OCI-LY7 (cell line): Measurements from ENCODE around the gene SIX6. TPM values are rescaled to one million over a fixed set of nuclear protein-coding genes. Genes with fewer than 3 reads are reported as not detected.
"Not testable (repeated sequence)": the region's sequence is repeated elsewhere in the genome, so short reads cannot be mapped to it uniquely, and the experiment has no call there.

ENCODE experiments used
- Bru-seq: library from RNA; stranded (reverse); fragments of 400-500 nt; gene quantifications from one replicate; lab custom pipeline; 2021; lab: Mats Ljungman, UMichigan
- BruChase-seq, 2 experiments: library from RNA; stranded (reverse); fragments of 400-500 nt; gene quantifications; one replicate each; lab custom pipeline; 2021; lab: Mats Ljungman, UMichigan
- BruUV-seq: library from RNA; stranded (reverse); fragments of 400-500 nt; replicated peaks from 2 replicates; lab custom pipeline; 2021; lab: Mats Ljungman, UMichigan
- CTCF ChIA-PET: fragments of 300-600 bp; sonication (Branson Sonifier 250); formaldehyde crosslinking; loops from one replicate; lab custom pipeline; 2022; ENCODE audit warnings: antibody characterized with exemption; ENCODE audit not compliant: unreplicated experiment; lab: Charles Lee
- POLR2A ChIA-PET: fragments of 300-600 bp; sonication (Branson Sonifier 250); formaldehyde crosslinking; loops from one replicate; lab custom pipeline; 2022; ENCODE audit warnings: antibody characterized with exemption; lab: Charles Lee
- DNase-seq: peaks from one replicate; pipeline ENCODE4 v3.0.0-alpha.2; 2015; ENCODE audit warnings: low spot score
- H2AFZ ChIP-seq: fragments of 200-600 bp; sonication (generic), shearing (Covaris generic); 2 replicates; pipeline ENCODE4 v1.6.1; 2014; ENCODE audit warnings: mild to moderate bottlenecking, antibody characterized with exemption, low read length, moderate library complexity
- H3K27ac ChIP-seq: fragments of 200-600 bp; sonication (generic); 2 replicates; pipeline ENCODE4 v1.5.1; 2014; ENCODE audit warnings: mixed run types, low read depth, mild to moderate bottlenecking, moderate library complexity, low read length, inconsistent platforms; ENCODE audit not compliant: poor library complexity, severe bottlenecking
- H3K36me3 ChIP-seq: fragments of 200-600 bp; sonication (generic); 2 replicates; pipeline ENCODE4 v1.6.1; 2014; ENCODE audit warnings: mild to moderate bottlenecking, antibody characterized with exemption, low read length, moderate library complexity, mixed read lengths; ENCODE audit not compliant: insufficient read depth
- H3K4me1 ChIP-seq: fragments of 200-600 bp; sonication (generic); 2 replicates; pipeline ENCODE4 v1.5.1; 2014; ENCODE audit warnings: mild to moderate bottlenecking, low read length; ENCODE audit not compliant: insufficient read depth, poor library complexity, severe bottlenecking
- H3K4me2 ChIP-seq: fragments of 200-600 bp; sonication (generic); 2 replicates; pipeline ENCODE4 v1.6.1; 2014; ENCODE audit warnings: mild to moderate bottlenecking, low read length
- H3K4me3 ChIP-seq: fragments of 200-600 bp; sonication (generic); 2 replicates; pipeline ENCODE4 v1.5.1; 2014; ENCODE audit warnings: mild to moderate bottlenecking, low read depth, low read length; ENCODE audit not compliant: poor library complexity, severe bottlenecking
- H3K79me2 ChIP-seq: fragments of 200-600 bp; sonication (generic); 2 replicates; pipeline ENCODE4 v1.6.1; 2016; ENCODE audit warnings: low read depth, mild to moderate bottlenecking, low read length, moderate library complexity, mixed read lengths; ENCODE audit not compliant: insufficient read depth
- H3K9me2 ChIP-seq: fragments of 200-600 bp; sonication (generic); 2 replicates; pipeline ENCODE4 v1.6.1; 2016; ENCODE audit warnings: mild to moderate bottlenecking, low read length, mixed read lengths; ENCODE audit not compliant: insufficient read depth
- H3K9me3 ChIP-seq: fragments of 200-600 bp; sonication (generic); 2 replicates; pipeline ENCODE4 v1.6.1; 2014; ENCODE audit warnings: mild to moderate bottlenecking, mixed run types, low read length, mixed read lengths
- H4K20me1 ChIP-seq: fragments of 200-600 bp; sonication (generic); 2 replicates; pipeline ENCODE4 v1.6.1; 2014; ENCODE audit warnings: mild to moderate bottlenecking, antibody characterized with exemption, low read length, moderate library complexity, mixed read lengths; ENCODE audit not compliant: insufficient read depth
- EZH2phosphoT487 ChIP-seq: fragments of 200-600 bp; sonication (generic); IDR thresholded peaks from 2 replicates; pipeline ENCODE4 v1.6.1; 2018; ENCODE audit warnings: low read depth, borderline replicate concordance, mild to moderate bottlenecking, mixed run types, antibody characterized with exemption, low read length, moderate library complexity, mixed read lengths
- intact Hi-C: fragments of 100-400 bp; cut with micrococcal nuclease; formaldehyde crosslinking; loops from one replicate; pipeline ENCODE4 v1.10.0; 2022; ENCODE audit not compliant: unreplicated experiment
- long read RNA-seq: library from polyadenylated mRNA; stranded (forward); transcript quantifications from one replicate; pipeline ENCODE4 v2.0.0, GENCODE V29; 2022
- total RNA-seq, 2 experiments: library from RNA; depleted of rRNA in 1 of 2; stranded (reverse); fragments of >200 nt in 1 of 2; shearing (Covaris generic) in 1 of 2; gene quantifications; 2 replicates each; pipeline ENCODE4 v1.2.3, GENCODE V29; 2014 to 2022
- TF ChIP-seq, protein P1 (sequence below): fragments of 200-600 bp; sonication (generic); conservative IDR thresholded peaks from 2 replicates; pipeline ENCODE4 v1.5.1; 2014; ENCODE audit warnings: mild to moderate bottlenecking, antibody characterized with exemption, low read length, moderate library complexity, mixed read lengths

The SIX6 gene
- not detected in 2 replicates for total RNA-seq (2014; rRNA removed; shearing (Covaris generic))
- not detected in 2 replicates for total RNA-seq (2022)
- not detected for Bru-seq, nascent RNA
- not detected for BruChase-seq, experiment 1, labeled RNA remaining after a 6-hour chase
- not detected for BruChase-seq, experiment 2, labeled RNA remaining after a 2-hour chase
- long read RNA-seq: 0 reads

GRCh38 chr14:60508707-60509437, at the start of gene SIX6:
TSS of gene SIX6 (plus strand) at chr14:60509146. CDS start at chr14:60509399, 253 bp downstream.
- ChIA-PET POLR2A (interaction anchor here (0.6 kb wide), 1 partner anchor 15 kb away, joined by 3 read pairs; no protein-coding TSS in a partner anchor), CTCF (no interaction called here)
- Histone ChIP-seq H2AFZ (no peak within 1 kb of the TSS), H3K9me3 (no peaks in the 10 kb centered on the region), H4K20me1 (no peaks in the 10 kb centered on the region), H3K4me1 (no peaks in the 10 kb centered on the region), H3K27ac (no peak within 1 kb of the TSS), H3K79me2 (no peaks in the 10 kb centered on the region), H3K9me2 (no peaks in the 10 kb centered on the region), H3K36me3 (no peaks in the 10 kb centered on the region), H3K4me2 (no peak within 1 kb of the TSS), H3K4me3 (no peak within 1 kb of the TSS)
- no peak for DNase-seq
- TF ChIP-seq, protein P1, sequence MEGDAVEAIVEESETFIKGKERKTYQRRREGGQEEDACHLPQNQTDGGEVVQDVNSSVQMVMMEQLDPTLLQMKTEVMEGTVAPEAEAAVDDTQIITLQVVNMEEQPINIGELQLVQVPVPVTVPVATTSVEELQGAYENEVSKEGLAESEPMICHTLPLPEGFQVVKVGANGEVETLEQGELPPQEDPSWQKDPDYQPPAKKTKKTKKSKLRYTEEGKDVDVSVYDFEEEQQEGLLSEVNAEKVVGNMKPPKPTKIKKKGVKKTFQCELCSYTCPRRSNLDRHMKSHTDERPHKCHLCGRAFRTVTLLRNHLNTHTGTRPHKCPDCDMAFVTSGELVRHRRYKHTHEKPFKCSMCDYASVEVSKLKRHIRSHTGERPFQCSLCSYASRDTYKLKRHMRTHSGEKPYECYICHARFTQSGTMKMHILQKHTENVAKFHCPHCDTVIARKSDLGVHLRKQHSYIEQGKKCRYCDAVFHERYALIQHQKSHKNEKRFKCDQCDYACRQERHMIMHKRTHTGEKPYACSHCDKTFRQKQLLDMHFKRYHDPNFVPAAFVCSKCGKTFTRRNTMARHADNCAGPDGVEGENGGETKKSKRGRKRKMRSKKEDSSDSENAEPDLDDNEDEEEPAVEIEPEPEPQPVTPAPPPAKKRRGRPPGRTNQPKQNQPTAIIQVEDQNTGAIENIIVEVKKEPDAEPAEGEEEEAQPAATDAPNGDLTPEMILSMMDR: no peak
- no peak for TF ChIP-seq EZH2phosphoT487
- intact Hi-C loops: no loop called here
- BruUV-seq: no TSS peak

GRCh38 chr14:60480248-60480647, 28.7 kb upstream of the SIX6 start:
- BruUV-seq, H4K20me1 ChIP-seq, H3K9me3 ChIP-seq, H2AFZ ChIP-seq, H3K27ac ChIP-seq, H3K9me2 ChIP-seq, H3K4me1 ChIP-seq, H3K79me2 ChIP-seq, H3K4me2 ChIP-seq, CTCF ChIA-PET, H3K36me3 ChIP-seq, H3K4me3 ChIP-seq, intact Hi-C loops, DNase-seq: not testable (repeated sequence)
- POLR2A ChIA-PET: interaction anchor here (1.4 kb wide), 1 partner anchor 13 kb away, joined by 5 read pairs; no protein-coding TSS in a partner anchor

DNA sequence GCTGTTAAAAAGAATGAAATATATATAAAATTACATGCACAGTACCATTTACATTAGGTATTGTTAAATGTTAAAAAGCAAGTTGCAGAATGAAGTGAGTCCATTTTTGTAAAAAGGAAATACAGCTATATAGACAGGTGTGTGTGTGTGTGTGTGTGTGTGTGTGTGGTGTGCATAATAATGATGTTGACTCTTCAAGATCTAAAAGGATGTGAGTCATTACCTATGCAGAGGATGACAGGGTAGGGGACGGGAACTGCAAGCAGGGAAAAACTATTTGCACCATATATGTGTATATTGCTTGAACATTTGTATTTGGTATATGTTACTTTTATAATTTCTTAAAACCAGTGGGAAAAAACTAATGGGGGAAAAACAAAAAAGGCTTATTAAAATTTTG, 26.2 kb upstream of the SIX6 start:
- intact Hi-C loops: no loop called here
- Histone ChIP-seq H3K4me1 (no peaks in the 10 kb centered on the region), H3K79me2 (no peaks in the 10 kb centered on the region), H3K9me3 (no peaks in the 10 kb centered on the region), H3K27ac (no peak overlapping the region), H3K4me3 (no peak overlapping the region), H3K9me2 (no peaks in the 10 kb centered on the region), H4K20me1 (no peaks in the 10 kb centered on the region), H2AFZ (no peak overlapping the region), H3K36me3 (no peaks in the 10 kb centered on the region), H3K4me2 (no peak overlapping the region)
- DNase-seq: no peak
- TF ChIP-seq, protein P1: no peak
- TF ChIP-seq EZH2phosphoT487: no peak
- ChIA-PET CTCF (no interaction called here), POLR2A (interaction anchor here (0.7 kb wide), 1 partner anchor 74 kb away, joined by 3 read pairs; no protein-coding TSS in a partner anchor)
- no TSS peak for BruUV-seq
